Measurements from ENCODE around the gene PRODH2.

GRCh38 chr19:35807633-35808032 is 5.0 kb downstream of the PRODH2 start:
- TF ChIP-seq CTCF (IDR thresholded peaks at IDR 0.05; ENCODE audit: extremely low read depth in 1 of 2, insufficient read depth in 1 of 2, low read depth in 1 of 2, low read length in 2 of 2) (no peak), EZH2 (IDR thresholded peaks at IDR 0.05; ENCODE audit: borderline replicate concordance, low read depth, low read length, severe bottlenecking) (no peak), POLR2AphosphoS5 (IDR thresholded peaks at IDR 0.05; ENCODE audit: insufficient read depth, low read depth, low read length) (no peak), POLR2A (IDR thresholded peaks at IDR 0.05; ENCODE audit: low read depth, low read length) (no peak), JUN (IDR thresholded peaks at IDR 0.05; ENCODE audit: borderline replicate concordance, insufficient read depth, insufficient read length, low read depth) (no peak), FOS (IDR thresholded peaks at IDR 0.05; ENCODE audit: borderline replicate concordance, insufficient read depth, low read length) (no peak), MYC (IDR thresholded peaks at IDR 0.05; ENCODE audit: low read depth, low read length) (no peak), GATA2 (IDR thresholded peaks at IDR 0.05; ENCODE audit: insufficient read depth, insufficient read length, low read depth, low read length) (no peak)
- TF ChIP-seq, protein P1, sequence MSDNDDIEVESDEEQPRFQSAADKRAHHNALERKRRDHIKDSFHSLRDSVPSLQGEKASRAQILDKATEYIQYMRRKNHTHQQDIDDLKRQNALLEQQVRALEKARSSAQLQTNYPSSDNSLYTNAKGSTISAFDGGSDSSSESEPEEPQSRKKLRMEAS (IDR thresholded peaks at IDR 0.05; ENCODE audit: insufficient read depth, insufficient read length) = no peak

Measured in endothelial cell of umbilical vein (primary cell).